Measurements from ENCODE around the gene SLC35F3.
"Not testable (repeated sequence)": the region's sequence is repeated elsewhere in the genome, so short reads cannot be mapped to it uniquely, and the experiment has no call there.

The SLC35F3 gene

DNA sequence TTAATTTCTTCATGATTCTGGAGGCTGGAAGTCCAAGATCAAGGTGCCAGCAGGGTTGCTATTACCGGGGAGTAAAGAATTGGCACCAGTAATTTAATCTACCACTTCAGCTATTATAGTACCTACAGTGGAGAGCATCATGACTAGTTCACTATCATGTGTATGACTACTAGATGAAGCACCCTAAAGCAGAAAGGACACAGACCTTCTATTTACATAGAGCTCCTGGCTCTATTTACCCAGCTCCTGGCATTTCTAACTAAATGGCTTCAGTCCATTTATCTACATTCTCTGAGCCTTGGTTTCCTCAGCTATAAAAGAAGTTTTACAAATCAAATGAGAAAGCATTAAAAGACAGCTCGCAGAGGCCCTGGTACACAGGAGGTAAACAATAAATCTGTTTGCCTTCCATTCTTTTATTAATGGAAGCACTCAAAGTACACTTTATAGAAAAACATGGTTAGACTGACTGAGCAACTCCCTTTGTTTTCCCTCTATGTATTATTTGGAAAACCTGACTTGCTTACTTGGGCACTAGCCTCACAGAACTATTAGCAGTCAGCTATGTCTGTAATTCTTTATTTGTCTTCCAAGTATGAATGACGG is 203.0 kb downstream of the SLC35F3 start:
- no peak for DNase-seq (ENCODE audit: low read depth)

DNA sequence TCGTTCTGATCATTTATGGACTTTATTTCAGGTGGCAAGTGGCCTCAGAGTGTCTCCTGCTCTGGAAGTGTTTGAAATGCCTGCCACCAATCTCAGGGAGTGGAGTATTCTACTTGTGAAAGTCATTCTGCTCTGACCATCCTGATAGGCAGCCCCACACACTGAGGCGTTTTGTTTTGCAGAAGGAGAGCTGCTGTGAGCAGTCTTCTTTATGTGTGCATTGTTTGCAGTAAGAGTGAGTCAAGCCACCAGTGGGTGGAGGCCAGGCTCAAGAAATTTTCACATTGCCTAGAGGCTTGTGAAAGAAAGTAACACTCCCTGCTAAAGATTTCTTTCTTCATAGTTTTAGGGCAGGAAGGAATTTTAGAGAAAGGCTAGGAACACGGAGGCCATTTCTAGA is 204.4 kb downstream of the SLC35F3 start:
- no peak for DNase-seq (ENCODE audit: low read depth)

DNA sequence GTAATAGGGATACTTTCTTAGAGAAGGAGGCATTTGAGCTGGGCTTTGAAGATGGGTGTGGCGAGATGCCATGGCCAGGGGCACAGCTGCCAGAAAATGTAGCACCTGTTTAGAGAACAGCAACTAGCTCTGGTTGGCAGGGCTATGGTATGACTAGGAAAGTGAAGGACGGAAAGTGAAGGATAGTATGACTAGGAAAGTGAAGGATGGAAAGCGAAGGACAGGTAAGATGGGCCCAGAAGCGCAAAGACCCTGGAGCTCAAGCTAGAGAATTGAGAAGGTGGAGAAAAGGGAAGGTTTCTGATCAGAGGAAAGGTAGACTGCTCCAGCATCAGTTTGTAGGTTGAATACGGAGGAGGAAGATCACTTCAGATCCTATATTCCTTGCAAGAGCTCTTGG is 205.4 kb downstream of the SLC35F3 start:
- no peak for DNase-seq (ENCODE audit: low read depth)

DNA sequence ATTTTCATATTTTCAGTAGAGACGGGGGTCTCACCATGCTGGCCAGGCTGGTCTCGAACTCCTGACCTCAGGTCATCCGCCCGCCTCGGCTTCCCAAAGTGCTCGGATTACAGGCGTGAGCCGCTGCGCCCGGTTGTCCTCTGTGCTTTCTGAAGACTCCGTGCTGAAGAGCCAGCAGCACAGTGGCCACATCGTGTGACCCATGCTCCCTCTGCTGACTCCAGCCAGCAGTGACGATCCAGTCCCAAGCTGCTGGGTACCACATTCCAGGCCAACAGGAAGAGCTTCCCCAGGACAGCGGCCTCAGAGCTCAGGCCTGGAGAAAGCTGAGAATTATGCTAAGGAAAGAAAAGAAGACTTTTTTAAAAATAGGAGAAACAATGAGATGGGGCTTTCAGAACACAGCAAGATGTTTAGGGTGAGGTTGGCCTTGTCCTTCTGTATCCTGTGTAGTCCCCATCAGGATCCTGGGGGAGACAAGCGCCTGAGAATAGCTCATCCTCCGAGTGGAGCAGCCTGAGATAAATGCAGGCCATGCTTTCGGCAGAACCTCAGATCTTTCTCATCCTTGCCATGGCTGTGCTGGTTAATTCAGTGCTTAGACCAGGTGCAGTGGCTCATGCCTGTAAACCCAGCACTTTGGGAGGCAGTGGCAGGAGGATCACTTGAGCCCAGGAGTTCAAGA is 207.1 kb downstream of the SLC35F3 start:
- peak; percentile 17 for DNase-seq (ENCODE audit: low read depth)

DNA sequence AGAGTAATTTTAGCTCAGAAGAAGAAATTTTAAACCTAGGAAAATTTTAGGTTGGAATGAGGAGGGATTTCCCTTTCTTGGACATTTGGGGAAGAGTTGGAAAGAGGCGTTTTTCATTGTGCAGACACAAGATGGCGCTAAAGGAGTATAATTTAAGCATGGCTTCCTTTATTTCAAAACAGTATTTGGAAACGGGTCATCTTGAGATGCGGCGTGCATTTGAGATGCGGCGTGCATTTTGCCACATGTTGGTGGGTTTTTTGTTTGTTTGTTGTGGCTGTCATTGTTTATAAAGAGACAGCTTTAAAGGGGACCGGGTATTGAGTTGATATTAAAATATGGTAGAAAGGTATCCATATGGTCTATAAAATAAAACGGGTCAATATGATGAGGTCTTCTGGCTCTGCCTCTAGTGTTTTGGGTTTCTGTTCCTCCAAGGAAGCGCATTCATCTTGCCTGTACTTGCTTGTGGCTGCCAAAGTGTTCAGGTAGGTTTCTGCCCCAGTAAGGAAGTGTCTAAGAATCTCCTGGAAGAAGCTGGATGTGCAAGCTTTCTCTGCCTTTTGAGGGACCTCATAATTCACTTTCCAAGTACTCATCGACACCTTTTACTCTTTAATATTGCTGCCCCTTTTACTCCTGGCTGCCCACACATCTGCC is 210.3 kb downstream of the SLC35F3 start:
- peak; percentile 45 for DNase-seq (ENCODE audit: low read depth)

DNA sequence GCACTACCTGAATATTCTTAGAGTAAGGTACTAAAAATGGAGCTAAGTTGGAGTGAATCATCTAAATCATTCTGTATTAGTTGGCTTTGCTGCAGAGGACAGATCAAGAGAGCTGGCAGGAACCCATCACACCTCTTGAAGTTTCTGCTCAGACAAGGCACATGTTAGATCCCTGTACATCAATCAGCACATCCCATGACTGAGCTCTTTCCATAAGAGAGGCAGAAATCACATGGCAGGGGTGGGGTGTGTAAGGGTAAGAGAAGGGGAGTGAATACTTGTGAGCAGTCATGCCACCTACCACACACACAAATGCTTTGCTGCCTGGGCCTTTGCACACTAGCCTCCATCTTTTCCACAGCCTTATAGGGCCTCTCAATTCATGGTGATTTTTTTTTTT is 214.4 kb downstream of the SLC35F3 start:
- no peak for DNase-seq (ENCODE audit: low read depth)

DNA sequence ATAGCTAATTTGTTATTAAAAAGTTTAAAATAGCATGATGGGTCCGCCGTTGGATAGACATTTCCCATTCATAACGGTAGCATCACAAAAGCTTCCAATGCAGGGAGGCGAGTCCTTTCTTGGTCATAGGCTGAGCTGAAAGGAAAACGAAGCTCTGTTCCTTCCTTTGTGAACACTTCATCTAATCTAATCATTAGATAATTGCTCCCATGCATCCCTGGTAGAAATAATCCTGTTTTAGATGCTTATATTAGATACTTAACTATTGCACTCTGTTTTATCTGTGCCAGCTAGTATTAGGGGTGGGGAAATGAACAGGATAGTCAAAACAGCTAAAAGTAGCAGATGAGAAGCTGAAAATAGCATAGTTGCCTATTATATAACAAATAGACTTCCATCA is 215.0 kb downstream of the SLC35F3 start:
- no peak for DNase-seq (ENCODE audit: low read depth)

DNA sequence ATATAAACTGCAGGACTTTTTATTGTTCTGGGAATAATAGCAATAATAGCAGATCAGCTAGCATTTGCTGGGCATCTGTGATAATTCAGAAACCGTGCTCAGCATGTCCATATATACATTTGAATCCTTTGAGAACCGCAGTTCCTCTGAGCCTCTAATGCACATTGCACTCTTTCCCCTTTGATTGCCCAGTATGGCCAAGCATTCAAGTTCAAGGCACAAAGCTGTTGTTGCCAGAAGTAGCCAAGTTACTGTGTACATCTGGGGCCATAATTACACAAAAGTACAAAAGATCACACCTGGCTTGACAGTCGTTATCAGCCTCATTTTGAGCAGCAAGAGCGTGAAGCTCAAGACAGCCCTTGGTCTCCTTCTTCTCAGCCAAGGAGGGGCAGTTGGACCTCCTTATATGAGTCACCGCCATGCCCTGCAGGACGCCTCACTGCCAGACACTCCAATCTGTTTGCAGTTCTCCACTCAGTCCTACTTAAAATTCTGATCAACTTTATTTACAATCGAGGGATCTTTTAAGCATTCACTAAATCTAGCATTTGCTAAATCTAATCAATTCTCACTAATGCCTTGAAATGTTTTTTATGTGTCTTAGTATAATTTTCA is 216.0 kb downstream of the SLC35F3 start:
- DNase-seq (ENCODE audit: low read depth), result no peak

DNA sequence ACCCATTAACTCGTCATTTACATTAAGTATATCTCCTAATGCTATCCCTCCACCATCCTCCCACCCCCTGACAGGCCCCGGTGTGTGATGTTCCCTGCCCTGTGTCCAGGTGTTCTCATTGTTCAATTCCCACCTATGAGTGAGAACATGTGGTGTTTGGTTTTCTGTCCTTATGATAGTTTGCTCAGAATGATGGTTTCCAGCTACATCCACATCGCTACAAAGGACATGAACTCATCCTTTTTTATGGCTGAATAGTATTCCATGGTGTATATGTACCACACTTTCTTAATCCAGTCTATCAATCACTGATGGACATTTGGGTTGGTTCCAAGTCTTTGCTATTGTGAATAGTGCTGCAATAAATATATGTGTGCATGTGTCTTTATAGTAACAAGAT is 217.2 kb downstream of the SLC35F3 start:
- DNase-seq (ENCODE audit: low read depth), result not testable (repeated sequence)

DNA sequence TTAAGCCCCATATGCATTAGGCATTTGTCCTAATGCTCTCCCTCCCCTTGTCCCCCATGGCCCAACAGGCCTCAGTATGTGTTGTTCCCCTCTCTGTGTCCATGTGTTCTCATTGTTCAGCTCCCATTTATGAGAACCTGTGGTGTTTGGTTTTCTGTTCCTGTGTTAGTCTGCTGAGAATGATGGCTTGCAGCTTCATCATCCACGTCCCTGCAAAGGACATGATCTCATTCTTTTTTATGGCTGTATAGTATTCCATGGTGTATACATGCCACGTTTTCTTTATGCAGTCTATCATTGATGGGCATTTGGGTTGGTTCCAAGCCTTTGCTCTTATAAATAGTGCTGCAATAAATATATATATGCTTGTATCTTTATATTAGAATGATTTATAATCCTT is 218.1 kb downstream of the SLC35F3 start:
- not testable (repeated sequence) for DNase-seq (ENCODE audit: low read depth)

DNA sequence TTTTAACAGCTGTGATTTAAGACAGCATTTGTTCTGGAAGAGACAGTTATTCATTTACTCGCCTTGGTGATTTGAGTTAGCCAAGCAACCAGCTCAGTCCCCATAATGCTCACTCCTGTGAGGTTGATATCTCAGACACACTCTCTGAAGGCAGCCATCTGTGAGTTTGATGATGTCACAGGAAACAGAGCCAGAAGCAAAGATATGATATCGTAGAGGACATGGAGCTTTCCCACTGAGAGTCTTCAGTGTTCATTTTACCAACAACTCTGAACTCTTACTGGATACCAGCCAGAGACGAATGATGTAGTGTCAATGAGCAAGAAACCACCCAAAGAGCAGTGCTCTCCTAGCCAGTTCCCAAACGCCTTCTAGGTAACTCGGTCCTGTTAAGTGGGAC is 219.4 kb downstream of the SLC35F3 start:
- no peak for DNase-seq (ENCODE audit: low read depth)

DNA sequence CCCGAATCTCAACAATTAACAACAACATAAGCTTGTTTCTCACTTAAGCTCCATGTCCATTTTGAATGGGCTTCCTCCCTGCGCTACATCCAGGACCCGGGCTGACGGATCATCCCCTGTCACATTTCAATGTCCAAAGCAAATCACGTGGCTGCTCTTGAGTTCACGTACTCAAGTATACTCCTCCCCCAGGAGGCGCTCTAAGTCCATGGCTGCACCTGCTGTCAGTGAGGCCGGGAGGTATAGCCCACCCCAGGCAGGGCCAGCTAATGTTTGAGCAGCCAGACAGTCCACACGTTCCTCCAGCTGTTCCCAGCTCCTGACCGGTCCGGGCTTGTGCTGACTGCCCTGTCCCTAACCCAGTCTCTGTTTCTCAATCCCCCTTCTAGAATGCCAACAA is 220.8 kb downstream of the SLC35F3 start:
- DNase-seq (ENCODE audit: low read depth), result peak; percentile 43

DNA sequence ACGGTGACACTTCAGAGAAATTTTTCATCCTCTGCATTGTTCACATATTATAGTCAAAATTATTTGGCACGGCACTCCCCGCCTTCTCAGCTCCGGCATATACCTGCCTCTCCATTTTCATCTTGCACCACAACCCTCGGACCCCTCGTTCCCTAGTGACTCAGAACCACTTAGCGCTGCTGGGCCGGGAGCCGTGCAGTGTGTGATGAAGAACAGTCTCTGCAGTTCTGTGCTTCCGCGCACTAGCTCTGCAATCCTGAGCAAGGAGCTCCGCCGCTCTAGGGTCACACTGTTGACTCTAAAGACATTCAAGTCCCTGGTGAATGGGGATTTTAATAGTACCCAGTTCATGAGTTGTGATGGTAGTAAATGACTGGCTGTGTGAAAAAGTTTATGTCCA is 221.2 kb downstream of the SLC35F3 start:
- DNase-seq (ENCODE audit: low read depth), result no peak

DNA sequence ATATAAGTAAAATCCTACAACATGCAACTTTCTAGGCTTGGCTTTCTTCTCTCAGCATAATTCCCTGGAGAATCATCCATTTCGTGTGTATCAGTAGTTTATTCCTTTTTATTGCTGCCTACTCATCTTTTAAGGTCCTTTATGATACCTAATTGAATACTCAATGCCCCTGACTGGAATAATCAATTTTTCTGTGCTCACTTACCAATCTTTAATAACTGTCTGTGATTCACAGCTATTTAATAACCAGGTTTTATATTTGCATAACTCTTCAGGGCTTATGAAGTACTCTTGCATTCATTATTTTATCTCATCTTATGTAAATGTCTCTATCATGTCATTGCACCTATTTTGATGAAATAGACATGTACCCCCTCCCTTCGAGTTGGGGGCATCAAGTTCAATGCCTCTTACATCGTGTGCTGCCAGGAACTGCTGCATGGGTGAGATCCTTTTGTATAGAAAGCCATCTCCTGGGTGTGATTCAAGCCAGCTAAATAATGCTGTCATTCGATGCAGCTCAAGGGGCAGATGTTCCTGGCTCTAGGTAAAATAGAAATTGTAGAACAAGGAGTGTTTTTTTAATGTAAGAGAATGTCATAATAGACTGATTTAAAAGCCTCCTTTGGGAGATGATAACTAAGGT is 222.7 kb downstream of the SLC35F3 start:
- no peak for DNase-seq (ENCODE audit: low read depth)

DNA sequence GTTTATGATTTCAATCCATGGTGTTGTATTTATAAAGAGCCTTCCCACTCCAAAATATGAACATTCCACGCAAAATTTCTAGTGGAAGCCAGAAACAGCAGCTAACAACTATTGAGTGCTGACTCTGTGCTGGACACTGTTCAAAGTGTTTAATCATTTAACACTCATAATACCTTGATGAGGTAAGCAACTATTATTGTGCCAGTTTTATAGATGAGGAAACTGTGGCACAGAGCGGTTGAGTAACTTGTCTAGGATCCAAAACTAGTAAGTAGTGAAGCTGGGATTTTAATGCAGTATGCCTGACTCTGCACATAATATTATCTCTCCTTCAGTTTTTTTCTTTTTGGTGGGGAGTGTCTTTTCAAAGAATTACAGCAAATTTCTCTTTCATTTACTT is 228.3 kb downstream of the SLC35F3 start:
- no peak for DNase-seq (ENCODE audit: low read depth)

DNA sequence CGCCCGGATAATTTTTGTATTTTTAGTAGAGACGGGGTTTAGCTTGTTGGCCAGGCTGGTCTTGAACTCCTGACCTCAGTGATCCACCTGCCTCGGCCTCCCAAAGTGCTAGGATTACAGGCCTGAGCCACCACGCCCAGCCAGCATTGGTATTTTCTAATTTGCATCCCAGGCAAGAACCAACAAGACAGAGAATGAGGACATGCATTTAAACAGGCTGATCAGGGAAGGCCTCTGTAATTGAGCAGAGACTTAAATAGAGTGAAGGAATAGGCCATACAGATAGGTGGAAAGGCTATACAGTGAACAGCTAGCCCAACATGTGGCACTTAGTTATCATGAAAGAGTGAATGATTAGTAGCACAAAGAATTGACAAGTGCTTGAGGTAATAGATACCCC is 230.4 kb downstream of the SLC35F3 start:
- DNase-seq (ENCODE audit: low read depth), result no peak

DNA sequence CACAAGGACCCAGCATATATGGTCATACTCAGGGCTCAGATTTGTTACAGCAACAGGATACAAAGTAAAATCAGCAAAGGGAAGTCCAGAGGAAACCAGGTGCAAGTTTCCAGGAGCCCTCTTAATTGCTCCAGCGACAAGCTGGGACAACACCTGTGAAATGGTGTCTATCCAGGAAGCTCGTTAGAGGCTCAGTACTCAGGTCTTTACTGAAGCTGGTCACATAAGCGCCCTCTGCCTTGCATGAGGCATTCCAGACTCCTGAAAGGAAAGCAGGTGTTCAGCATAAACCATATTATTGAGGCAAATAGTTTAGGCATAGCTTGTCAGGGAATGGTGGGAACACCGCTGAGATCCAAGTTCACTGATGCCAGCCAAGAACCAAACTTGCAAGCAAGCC is 231.0 kb downstream of the SLC35F3 start:
- DNase-seq (ENCODE audit: low read depth), result no peak

DNA sequence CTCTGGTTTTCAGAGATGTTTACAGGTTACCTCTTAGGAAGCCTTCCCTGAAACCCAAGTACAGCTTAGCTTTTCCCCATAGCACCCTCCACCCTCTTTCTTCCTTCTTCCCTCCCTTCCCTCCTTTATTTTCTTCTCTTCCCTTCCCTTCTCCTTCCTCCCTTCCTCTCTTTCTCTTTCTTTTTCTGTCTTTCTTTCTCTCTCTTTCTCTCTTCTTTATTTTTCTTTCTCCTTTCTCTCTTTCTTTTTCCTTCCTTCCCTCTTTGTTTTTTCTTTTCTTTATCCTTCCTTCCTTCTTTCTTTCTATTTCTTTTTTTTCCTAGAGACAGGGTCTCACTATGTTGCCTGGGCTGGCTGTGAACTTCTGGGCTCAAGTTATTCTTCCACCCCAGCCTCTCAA is 231.6 kb downstream of the SLC35F3 start:
- DNase-seq (ENCODE audit: low read depth), result no peak

DNA sequence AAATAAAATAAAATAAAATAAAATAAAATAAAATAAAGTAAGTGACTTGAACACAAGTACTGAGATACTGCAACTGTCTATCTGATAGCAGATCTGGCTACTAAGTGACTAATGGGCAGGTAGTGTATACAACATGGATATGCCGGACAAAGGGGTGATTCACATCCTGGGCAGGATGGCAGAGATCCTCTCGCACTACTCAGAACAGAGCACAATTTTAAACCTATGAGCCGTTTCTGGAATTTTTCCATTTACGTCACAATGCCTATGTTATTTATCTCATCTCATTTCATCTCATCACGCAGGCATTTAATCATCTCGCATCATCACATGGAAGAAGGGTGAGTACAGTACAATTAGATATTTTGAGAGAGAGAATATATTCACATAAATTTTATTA is 235.5 kb downstream of the SLC35F3 start:
- peak; percentile 86 for DNase-seq (ENCODE audit: low read depth)

DNA sequence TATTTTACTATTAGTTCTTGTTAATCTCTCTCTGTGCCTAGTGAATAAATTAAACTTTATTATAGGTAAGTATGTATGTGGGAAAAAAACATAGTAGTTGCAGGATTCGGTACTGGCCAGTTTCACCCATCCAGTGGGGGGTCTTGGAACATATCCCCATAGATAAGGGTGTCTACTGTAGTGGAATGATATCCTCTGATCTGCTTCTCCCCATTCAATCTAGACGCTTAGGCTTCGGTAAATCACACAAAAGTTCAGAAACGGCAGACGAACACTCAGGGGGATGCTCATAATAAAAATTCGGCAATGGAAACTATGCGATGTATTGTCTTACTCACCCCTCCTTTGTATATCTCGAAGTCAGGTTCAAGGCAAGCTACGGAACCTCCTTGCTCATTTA is 235.9 kb downstream of the SLC35F3 start:
- DNase-seq (ENCODE audit: low read depth), result no peak

DNA sequence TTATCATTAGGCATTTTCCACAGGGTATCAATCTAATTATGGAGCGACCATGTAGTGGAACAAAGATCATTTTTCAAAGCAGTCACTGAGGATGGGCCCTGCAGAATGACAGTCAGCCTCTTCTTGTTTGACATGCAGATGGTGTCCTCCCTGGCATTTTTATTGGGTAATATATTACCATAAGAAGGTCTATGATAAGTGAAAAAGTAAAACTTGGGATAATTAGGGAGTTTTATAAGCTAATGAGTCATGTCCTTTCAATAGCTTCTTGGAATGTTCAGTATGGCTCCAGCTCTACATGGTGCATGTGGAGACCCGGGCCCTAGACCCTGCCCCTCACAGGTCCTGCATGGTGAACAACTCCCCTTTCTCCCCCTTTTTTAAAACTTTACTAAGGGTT is 236.5 kb downstream of the SLC35F3 start:
- DNase-seq (ENCODE audit: low read depth), result no peak

DNA sequence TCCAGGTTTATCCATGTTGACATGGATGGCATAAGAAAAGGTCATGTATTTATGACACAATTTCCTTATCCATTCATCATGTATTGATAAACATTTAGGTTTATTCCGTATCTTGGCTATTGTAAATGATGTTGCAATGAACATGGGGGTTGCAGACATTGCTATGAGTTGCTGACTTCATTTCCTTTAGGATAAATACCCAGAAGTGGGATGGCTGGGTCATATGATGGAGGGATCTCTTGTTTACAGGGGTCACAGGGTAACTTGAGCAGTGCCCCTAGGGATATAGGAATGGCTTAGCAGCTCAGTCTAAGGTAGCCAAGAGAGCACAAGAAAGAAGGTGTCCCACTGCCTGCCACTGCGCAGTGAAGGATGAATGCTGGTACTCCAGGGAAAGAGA is 239.2 kb downstream of the SLC35F3 start:
- DNase-seq (ENCODE audit: low read depth), result no peak

DNA sequence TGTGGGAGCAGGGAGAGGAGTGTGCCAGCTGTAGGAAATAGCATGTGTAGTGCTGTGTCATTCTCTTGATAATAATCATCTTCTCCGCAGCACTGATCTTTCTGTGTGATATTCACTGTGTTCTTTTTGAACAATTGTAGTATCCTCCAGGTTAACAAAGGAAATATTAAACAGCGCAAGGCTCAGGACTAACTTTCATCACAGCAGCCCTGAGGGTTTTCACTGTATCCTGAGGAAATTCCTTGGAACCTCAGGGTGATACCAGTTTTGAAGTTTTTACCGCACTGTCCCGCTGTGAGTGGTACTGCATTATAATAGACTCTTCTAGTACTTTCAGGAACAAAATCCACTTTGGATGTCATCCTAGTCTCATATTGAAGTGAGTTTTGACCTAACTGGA is 240.4 kb downstream of the SLC35F3 start:
- DNase-seq (ENCODE audit: low read depth), result no peak

Measured in iris pigment epithelial cell (primary cell).